Spleen (tissue), 11 donors: ENCODE measurements around the gene TRPM1. TPM values are rescaled to one million over a fixed set of nuclear protein-coding genes. Genes with fewer than 3 reads are reported as not detected.
A peak's percentile ranks its signal among the peaks of the same experiment; 100 is the strongest.

Experiments used
- DNase-seq: peaks from one replicate; pipeline ENCODE4 v3.0.0-alpha.2; 2020
- H3K27ac ChIP-seq, 8 donors: fragments of 200-600 bp; sonication (generic) in 7 of 8; 1 replicate in 4 of 8; 2 replicates in 4 of 8; pipeline versions ENCODE4 v1.5.0 to v1.8.0; 2016 to 2021; ENCODE audit warnings: inconsistent platforms in 4 of 8, mild to moderate bottlenecking in 4 of 8, moderate library complexity in 1 of 8
- H3K27me3 ChIP-seq, 7 donors: fragments of 200-600 bp; sonication (generic) in 6 of 7; replicated peaks in 1 of 7; 1 replicate in 4 of 7; 2 replicates in 3 of 7; pipeline versions ENCODE4 v1.5.0 to v1.8.0; 2016 to 2021; ENCODE audit warnings: inconsistent platforms in 3 of 7, mild to moderate bottlenecking in 1 of 7
- H3K36me3 ChIP-seq, 6 donors: fragments of 200-600 bp; sonication (generic) in 5 of 6; 1 replicate in 4 of 6; 2 replicates in 2 of 6; pipeline versions ENCODE4 v1.5.0 to v1.8.0; 2016 to 2021; ENCODE audit warnings: inconsistent platforms in 2 of 6
- H3K4me1 ChIP-seq, 6 donors: fragments of 200-600 bp; sonication (generic) in 5 of 6; 1 replicate in 3 of 6; 2 replicates in 3 of 6; pipeline versions ENCODE4 v1.5.0 to v1.8.0; 2016 to 2021; ENCODE audit warnings: inconsistent platforms in 3 of 6
- H3K4me3 ChIP-seq, 8 donors: fragments of 200-600 bp; sonication (generic) in 7 of 8; 1 replicate in 4 of 8; 2 replicates in 4 of 8; pipeline versions ENCODE4 v1.5.0 to v1.8.0; 2016 to 2021; ENCODE audit warnings: inconsistent platforms in 4 of 8, mild to moderate bottlenecking in 4 of 8, moderate library complexity in 2 of 8
- H3K9me3 ChIP-seq, 8 donors: fragments of 200-600 bp; sonication (generic) in 7 of 8; 1 replicate in 4 of 8; 2 replicates in 4 of 8; pipeline versions ENCODE4 v1.5.0 to v1.8.0; 2016 to 2021; ENCODE audit warnings: inconsistent platforms in 4 of 8
- POLR2A ChIP-seq, 3 donors: fragments of 450-650 bp; IDR thresholded peaks; one replicate each; pipeline ENCODE4 v1.5.1; 2017; ENCODE audit warnings: antibody characterized with exemption in 3 of 3, mild to moderate bottlenecking in 1 of 3
- POLR2AphosphoS5 ChIP-seq, 3 donors: sonication (generic); formaldehyde crosslinking; IDR thresholded peaks; one replicate each; pipeline ENCODE4 v1.5.1; 2017; ENCODE audit warnings: antibody characterized with exemption in 3 of 3
- WGBS, 5 donors: extraction: QIAGEN DNeasy Blood & Tissue Kit in 3 of 5; methylation state at CpG; one replicate each; pipeline versions ENCODE4 v1.1.5 to v1.1.7; 2013 to 2018; 5-methylcytosine and 5-hydroxymethylcytosine counted together
- intact Hi-C: fragments of 100-400 bp; cut with DNase I; formaldehyde crosslinking; loops from one replicate; pipeline ENCODE4 v1.15.0; 2023; ENCODE audit warnings: low total_unique reads
- polyA plus RNA-seq, 3 donors: library from polyadenylated mRNA; stranded (reverse); fragments of 200-250 nt; gene quantifications; one replicate each; pipeline ENCODE4 v1.2.1, GENCODE V29; 2013
- total RNA-seq, 7 donors: library from RNA; depleted of rRNA in 3 of 7; stranded (reverse); fragments of >200 nt in 3 of 7; fragmentation: NEBNext Ultra II Directional in 4 of 7; extraction: Animal tissue kit (Norgen Biotek cat#: 25700) in 4 of 7; gene quantifications; one replicate each; pipeline versions ENCODE4 v1.1.0 to v1.2.1, GENCODE V29; 2016 to 2021
- TF ChIP-seq, protein P1 (sequence below), 11 experiments: fragments of 200-600 bp in 7 of 11; fragments of 450-650 bp in 4 of 11; sonication (generic) in 4 of 11; IDR thresholded peaks in 8 of 11; conservative IDR thresholded peaks in 3 of 11; 1 replicate in 7 of 11; 2 replicates in 4 of 11; pipeline versions ENCODE4 v1.4.0 to v1.8.0; 2016 to 2021; ENCODE audit warnings: antibody characterized with exemption in 11 of 11, inconsistent platforms in 4 of 11, mild to moderate bottlenecking in 1 of 11
- donor health status: healthy with polysubstance abuse.
- donor health status: DM: no; HTN: no; CAD: no; lungs with moderate emphysema.
- donor health status: DM: no; HTN: no; CAD: no.
- donor health status: Bipolar disorder and iron deficiency.
- donor health status: healthy.
- donor health status: DM: no; HTN: no; CAD: no.
- donor health status: DM: yes; HTN: yes; CAD: no.

TRPM1 gene
- total and polyA plus RNA-seq, 10 donors: 0.06 to 0.42 TPM; not detected in 8

DNA sequence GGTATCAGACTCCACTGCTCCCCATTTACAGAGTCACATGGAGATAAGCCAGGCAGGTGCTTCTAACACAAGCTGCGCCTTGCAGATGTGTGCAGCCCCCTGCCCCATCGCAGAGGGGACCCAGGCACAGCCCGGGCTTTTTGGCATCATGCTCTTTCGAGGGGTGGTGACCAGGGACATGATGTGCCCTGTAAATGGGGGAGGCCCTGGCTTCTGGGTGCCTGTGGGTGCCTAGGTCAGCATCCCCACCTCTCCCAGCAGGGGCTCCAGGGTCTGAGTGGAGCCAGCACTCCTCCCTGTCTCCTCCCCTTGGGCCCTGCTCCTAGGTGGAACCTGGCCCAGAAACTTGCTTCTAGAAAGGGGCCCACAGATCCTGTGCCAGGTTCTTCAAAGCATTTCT, 15.2 kb downstream of the TRPM1 start:
- Histone ChIP-seq H3K4me1 (peaks cover 0 to 23% (median 19%) of the 10 kb centered on the region in 6 donors), H3K27me3 (no peaks in the 10 kb centered on the region), H3K36me3 (no peaks in the 10 kb centered on the region), H3K9me3 (no peaks in the 10 kb centered on the region), H3K27ac (no peak overlapping the region), H3K4me3 (no peak overlapping the region)
- no peak for TF ChIP-seq POLR2A (IDR thresholded peaks at IDR 0.05)
- TF ChIP-seq POLR2AphosphoS5 (IDR thresholded peaks at IDR 0.05): no peak
- TF ChIP-seq, protein P1, sequence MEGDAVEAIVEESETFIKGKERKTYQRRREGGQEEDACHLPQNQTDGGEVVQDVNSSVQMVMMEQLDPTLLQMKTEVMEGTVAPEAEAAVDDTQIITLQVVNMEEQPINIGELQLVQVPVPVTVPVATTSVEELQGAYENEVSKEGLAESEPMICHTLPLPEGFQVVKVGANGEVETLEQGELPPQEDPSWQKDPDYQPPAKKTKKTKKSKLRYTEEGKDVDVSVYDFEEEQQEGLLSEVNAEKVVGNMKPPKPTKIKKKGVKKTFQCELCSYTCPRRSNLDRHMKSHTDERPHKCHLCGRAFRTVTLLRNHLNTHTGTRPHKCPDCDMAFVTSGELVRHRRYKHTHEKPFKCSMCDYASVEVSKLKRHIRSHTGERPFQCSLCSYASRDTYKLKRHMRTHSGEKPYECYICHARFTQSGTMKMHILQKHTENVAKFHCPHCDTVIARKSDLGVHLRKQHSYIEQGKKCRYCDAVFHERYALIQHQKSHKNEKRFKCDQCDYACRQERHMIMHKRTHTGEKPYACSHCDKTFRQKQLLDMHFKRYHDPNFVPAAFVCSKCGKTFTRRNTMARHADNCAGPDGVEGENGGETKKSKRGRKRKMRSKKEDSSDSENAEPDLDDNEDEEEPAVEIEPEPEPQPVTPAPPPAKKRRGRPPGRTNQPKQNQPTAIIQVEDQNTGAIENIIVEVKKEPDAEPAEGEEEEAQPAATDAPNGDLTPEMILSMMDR (IDR thresholded peaks at IDR 0.05 in 8 of 11, conservative IDR thresholded peaks at IDR 0.05 in 3 of 11): no peak
- WGBS, 5 donors: 82 to 97% (median 90%) methylated on average over 3 to 4 of the region's 4 CpGs; no CpG with 5 or more reads in 1 of the 5 donors
- no peak for DNase-seq
- intact Hi-C loops: no loop called here

DNA sequence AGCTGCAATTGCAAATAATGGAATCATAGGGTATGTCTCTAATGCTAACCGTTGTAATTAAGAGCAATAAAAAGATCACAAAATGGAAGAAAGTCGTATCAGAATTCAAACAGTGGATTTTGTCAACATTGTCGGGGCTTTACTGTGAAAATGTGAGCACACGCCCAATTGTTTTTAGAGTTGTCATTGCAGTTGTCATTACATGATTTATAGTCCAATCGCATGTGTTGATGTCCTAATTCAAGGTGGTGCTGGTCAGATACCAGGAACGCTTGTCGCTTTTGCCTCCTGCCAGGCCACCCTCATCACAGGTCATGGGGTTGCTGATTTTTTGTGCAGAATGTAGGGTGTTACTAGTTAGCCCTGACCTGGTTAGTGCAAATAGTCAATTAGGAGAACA, 16.2 kb downstream of the TRPM1 start:
- no peak for DNase-seq
- no peak overlapping the region for H3K4me3 ChIP-seq
- TF ChIP-seq, protein P1 (IDR thresholded peaks at IDR 0.05 in 8 of 11, conservative IDR thresholded peaks at IDR 0.05 in 3 of 11): no peak
- TF ChIP-seq POLR2A (IDR thresholded peaks at IDR 0.05) (no peak), POLR2AphosphoS5 (IDR thresholded peaks at IDR 0.05) (no peak)
- no peak overlapping the region for H3K27ac ChIP-seq
- intact Hi-C loops: no loop called here
- no peaks in the 10 kb centered on the region for H3K9me3 ChIP-seq
- H3K36me3 ChIP-seq: no peaks in the 10 kb centered on the region
- H3K4me1 ChIP-seq: peaks cover 0 to 31% (median 24%) of the 10 kb centered on the region in 6 donors
- WGBS, 5 donors: 93 to 98% (median 95%) methylated on average over 7 of the region's 7 CpGs
- H3K27me3 ChIP-seq: peaks cover 0 to 4% (median 0%) of the 10 kb centered on the region in 7 donors

GRCh38 chr15:31084176-31084575, 17.3 kb downstream of the TRPM1 start:
- WGBS, 5 donors: 72 to 92% (median 83%) methylated on average over 6 of the region's 6 CpGs
- DNase-seq: no peak
- Histone ChIP-seq H3K9me3 (no peaks in the 10 kb centered on the region), H3K4me3 (no peak overlapping the region), H3K27ac (no peak overlapping the region), H3K4me1 (peaks cover 0 to 36% (median 24%) of the 10 kb centered on the region in 6 donors), H3K27me3 (peaks cover 0 to 4% (median 0%) of the 10 kb centered on the region in 7 donors), H3K36me3 (no peaks in the 10 kb centered on the region)
- intact Hi-C loops: no loop called here
- TF ChIP-seq, protein P1 (IDR thresholded peaks at IDR 0.05 in 8 of 11, conservative IDR thresholded peaks at IDR 0.05 in 3 of 11): no peak
- TF ChIP-seq POLR2AphosphoS5 (IDR thresholded peaks at IDR 0.05): no peak
- TF ChIP-seq POLR2A (IDR thresholded peaks at IDR 0.05): no peak

- H3K27ac ChIP-seq: no peak overlapping the region
- WGBS, 5 donors: 41 to 57% (median 51%) methylated on average over 5 to 6 of the region's 6 CpGs
- H3K9me3 ChIP-seq: no peaks in the 10 kb centered on the region
- no peak overlapping the region for H3K4me3 ChIP-seq
- no peaks in the 10 kb centered on the region for H3K36me3 ChIP-seq
- TF ChIP-seq POLR2A (IDR thresholded peaks at IDR 0.05) (no peak), POLR2AphosphoS5 (IDR thresholded peaks at IDR 0.05) (peak in 1 of 3 donors; percentile 63)
- peaks cover 0 to 36% (median 24%) of the 10 kb centered on the region in 6 donors for H3K4me1 ChIP-seq
- DNase-seq: no peak
- intact Hi-C loops: no loop called here
- peaks cover 0 to 4% (median 0%) of the 10 kb centered on the region in 7 donors for H3K27me3 ChIP-seq
These were observed 18.1 kb downstream of the TRPM1 start for GRCh38 chr15:31083370-31083780.
